Memory B cell (primary cell): Measurements from ENCODE around the gene FNDC10.
A peak's percentile ranks its signal among the peaks of the same experiment; 100 is the strongest.

ENCODE experiments used
- ATAC-seq: fragments of 150-1000 bp; cut with Tn5 transposase; 2 replicates; pipeline ENCODE4 v1.10.0; 2021; ENCODE audit warnings: low read depth, mild to moderate bottlenecking, moderate library complexity
- DNase-seq, 2 donors: peaks; one replicate each; pipeline ENCODE4 v3.0.0; 2022; ENCODE audit warnings: low spot score in 2 of 2
- H3K27ac Mint-ChIP-seq: one replicate; pipeline ENCODE4 v1.8.0; 2022; ENCODE audit warnings: mild to moderate bottlenecking, moderate library complexity, mixed read lengths
- H3K27me3 Mint-ChIP-seq: one replicate; pipeline ENCODE4 v1.8.0; 2022; ENCODE audit warnings: mixed read lengths
- H3K36me3 Mint-ChIP-seq: one replicate; pipeline ENCODE4 v1.8.0; 2022; ENCODE audit warnings: mild to moderate bottlenecking, mixed read lengths
- H3K4me1 Mint-ChIP-seq: one replicate; pipeline ENCODE4 v1.8.0; 2022; ENCODE audit warnings: mixed read lengths
- H3K4me3 Mint-ChIP-seq: one replicate; pipeline ENCODE4 v1.8.0; 2022; ENCODE audit warnings: mild to moderate bottlenecking, moderate library complexity, mixed read lengths
- H3K9me3 Mint-ChIP-seq: one replicate; pipeline ENCODE4 v1.8.0; 2022; ENCODE audit warnings: mixed read lengths

FNDC10 gene

GRCh38 chr1:1615256-1616044 is 15.5 kb upstream of the FNDC10 start, which contains the start of gene MIB2:
MIB2 (plus strand) TSS chr1:1615500; CDS start chr1:1623453, 7,953 bp downstream.
- ATAC-seq (peak; percentile 84), DNase-seq (peak; percentile 99)
- H3K27me3 Mint-ChIP-seq, result no peaks in the 10 kb centered on the region
- no peaks in the 10 kb centered on the region for H3K9me3 Mint-ChIP-seq
- H3K4me3 Mint-ChIP-seq, result peak within 1 kb of the TSS; percentile 99
- peak within 1 kb of the TSS; percentile 96 for H3K27ac Mint-ChIP-seq
- H3K4me1 Mint-ChIP-seq, result peaks cover 9% of the 10 kb centered on the region
- peaks cover 1% of the 10 kb centered on the region for H3K36me3 Mint-ChIP-seq

DNA sequence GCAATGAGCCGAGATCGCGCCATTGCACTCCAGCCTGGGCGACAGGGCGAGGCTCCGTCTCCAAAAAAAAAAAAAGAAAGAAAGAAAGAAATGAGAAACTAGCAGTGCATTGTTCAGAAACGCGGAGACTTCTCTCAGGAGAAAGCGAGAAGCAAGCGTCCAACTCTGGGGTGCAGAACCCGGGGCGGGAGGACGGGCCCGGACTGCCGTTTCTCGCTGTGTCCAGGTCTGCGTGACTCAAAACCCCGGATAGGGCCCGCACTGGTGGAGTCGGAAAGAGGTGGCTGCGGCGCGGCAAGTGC is 15.0 kb upstream of the FNDC10 start:
- no peaks in the 10 kb centered on the region for H3K27me3 Mint-ChIP-seq
- H3K4me1 Mint-ChIP-seq, result peaks cover 11% of the 10 kb centered on the region
- peak overlapping the region; percentile 96 for H3K27ac Mint-ChIP-seq
- H3K36me3 Mint-ChIP-seq, result peaks cover 1% of the 10 kb centered on the region
- no peak for ATAC-seq
- H3K9me3 Mint-ChIP-seq, result no peaks in the 10 kb centered on the region
- H3K4me3 Mint-ChIP-seq, result peak overlapping the region; percentile 99
- no peak for DNase-seq

- peak overlapping the region; percentile 96 for H3K27ac Mint-ChIP-seq
- peaks cover 11% of the 10 kb centered on the region for H3K4me1 Mint-ChIP-seq
- ATAC-seq (no peak), DNase-seq (no peak)
- no peaks in the 10 kb centered on the region for H3K27me3 Mint-ChIP-seq
- peaks cover 1% of the 10 kb centered on the region for H3K36me3 Mint-ChIP-seq
- H3K4me3 Mint-ChIP-seq, result peak overlapping the region; percentile 99
- no peaks in the 10 kb centered on the region for H3K9me3 Mint-ChIP-seq
These were observed 14.4 kb upstream of the FNDC10 start for GRCh38 chr1:1614204-1614953.

DNA sequence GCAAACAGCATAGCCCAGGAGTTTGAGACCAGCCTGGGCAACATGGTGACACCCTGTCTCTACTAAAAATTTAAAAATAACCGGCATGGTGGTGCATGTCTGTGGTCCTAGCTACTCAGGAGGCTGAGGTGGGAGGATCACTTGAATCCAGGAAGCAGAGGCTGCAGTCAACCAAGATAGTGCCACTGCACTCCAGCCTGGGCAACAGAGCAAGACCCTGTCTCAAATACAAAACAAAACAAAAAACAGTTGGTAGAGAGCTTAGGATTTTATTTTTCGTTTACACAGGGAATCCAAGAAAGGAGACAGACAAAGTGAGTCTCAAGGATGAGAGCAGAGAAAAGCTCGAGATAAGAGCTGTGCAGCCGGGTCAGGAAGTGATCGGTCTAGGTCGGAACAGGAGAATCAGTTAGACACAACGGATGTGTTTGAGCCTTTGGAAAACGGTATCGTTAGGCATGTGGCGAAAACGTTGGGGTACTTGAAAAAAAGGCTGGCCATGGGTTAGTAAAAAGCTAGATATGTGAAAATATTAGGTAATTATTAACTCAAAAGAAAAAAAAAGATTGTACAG is 13.7 kb upstream of the FNDC10 start:
- no peaks in the 10 kb centered on the region for H3K27me3 Mint-ChIP-seq
- DNase-seq, result no peak
- H3K9me3 Mint-ChIP-seq, result no peaks in the 10 kb centered on the region
- peaks cover 11% of the 10 kb centered on the region for H3K4me1 Mint-ChIP-seq
- peak overlapping the region; percentile 75 for H3K4me3 Mint-ChIP-seq
- H3K36me3 Mint-ChIP-seq, result no peaks in the 10 kb centered on the region
- peak overlapping the region; percentile 45 for H3K27ac Mint-ChIP-seq
- ATAC-seq, result no peak

DNA sequence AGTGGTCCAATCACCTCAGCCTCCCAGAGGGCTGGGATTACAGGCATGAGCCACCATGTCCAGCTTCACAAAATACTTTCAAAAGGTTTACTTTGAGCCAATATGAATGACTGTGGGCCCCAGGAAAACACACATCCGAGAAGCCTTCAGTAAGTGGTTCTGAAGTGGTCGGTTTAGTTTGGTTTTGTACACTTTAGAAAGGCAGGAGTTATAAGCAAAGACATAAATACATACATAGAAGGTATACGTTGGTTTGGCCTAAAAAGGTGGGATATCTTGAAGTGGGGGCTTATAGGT is 12.1 kb upstream of the FNDC10 start:
- H3K4me3 Mint-ChIP-seq, result no peak overlapping the region
- H3K27ac Mint-ChIP-seq, result no peak overlapping the region

GRCh38 chr1:1610796-1611195 is 10.9 kb upstream of the FNDC10 start:
- no peak for ATAC-seq
- Mint-ChIP-seq H3K27me3 (no peaks in the 10 kb centered on the region), H3K4me3 (no peak overlapping the region), H3K36me3 (no peaks in the 10 kb centered on the region), H3K4me1 (peaks cover 18% of the 10 kb centered on the region), H3K9me3 (no peaks in the 10 kb centered on the region), H3K27ac (no peak overlapping the region)
- DNase-seq, result no peak

More for the DNA sequence above, 12.1 kb upstream of the FNDC10 start:
- Mint-ChIP-seq H3K27me3 (no peaks in the 10 kb centered on the region), H3K36me3 (no peaks in the 10 kb centered on the region), H3K4me1 (peaks cover 14% of the 10 kb centered on the region), H3K9me3 (no peaks in the 10 kb centered on the region)
- DNase-seq (no peak), ATAC-seq (no peak)

DNA sequence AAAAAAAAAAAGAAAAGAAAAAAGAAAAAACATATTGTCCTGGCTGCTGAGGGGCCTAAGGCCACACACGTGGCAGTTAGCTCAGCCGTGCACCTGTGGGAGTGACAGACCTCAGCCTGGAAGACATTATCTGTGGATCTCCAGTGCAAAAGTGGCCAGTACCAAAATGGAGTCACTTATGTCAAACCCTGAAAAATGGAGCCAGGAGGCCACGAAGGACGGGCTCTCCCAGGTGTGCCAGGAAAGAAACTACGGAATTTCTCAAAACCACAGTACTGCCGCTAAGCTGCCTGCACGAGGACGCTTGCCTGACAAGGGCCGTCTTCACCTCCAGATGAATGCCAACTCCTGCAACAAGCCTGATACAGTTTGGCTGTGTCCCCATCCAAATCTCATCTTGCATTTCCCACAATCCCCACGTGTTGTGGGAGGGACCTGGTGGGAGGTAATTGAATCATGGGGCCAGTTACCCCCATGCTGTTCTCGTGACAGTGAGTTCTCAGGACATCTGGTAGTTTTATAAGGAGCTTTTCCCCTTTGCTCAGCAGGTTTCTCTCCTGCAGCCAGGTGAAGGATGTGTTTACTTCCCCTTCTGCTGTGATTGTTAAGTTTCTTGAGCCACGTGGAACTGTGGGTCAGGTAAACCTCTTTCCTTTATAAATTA is 10.0 kb upstream of the FNDC10 start:
- Mint-ChIP-seq H3K9me3 (no peaks in the 10 kb centered on the region), H3K27me3 (peaks cover 2% of the 10 kb centered on the region), H3K27ac (no peak overlapping the region), H3K36me3 (no peaks in the 10 kb centered on the region), H3K4me3 (no peak overlapping the region), H3K4me1 (peaks cover 18% of the 10 kb centered on the region)
- no peak for ATAC-seq
- no peak for DNase-seq

DNA sequence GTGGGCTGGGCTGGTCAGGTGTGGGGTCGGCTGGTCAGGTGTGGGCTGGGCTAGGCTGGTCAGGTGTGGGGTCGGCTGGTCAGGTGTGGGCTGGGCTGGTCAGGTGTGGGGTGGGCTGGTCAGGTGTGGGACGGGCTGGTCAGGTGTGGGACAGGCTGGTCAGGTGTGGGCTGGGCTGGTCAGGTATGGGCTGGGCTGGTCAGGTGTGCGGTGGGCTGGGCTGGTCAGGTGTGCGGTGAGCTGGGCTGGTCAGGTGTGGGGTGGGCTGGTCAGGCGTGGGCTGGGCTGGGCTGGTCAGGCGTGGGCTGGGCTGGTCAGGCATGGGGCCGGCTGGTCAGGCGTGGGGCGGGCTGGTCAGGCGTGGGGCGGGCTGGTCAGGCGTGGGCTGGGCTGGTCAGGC is 6.3 kb upstream of the FNDC10 start:
- no peak for ATAC-seq
- H3K36me3 Mint-ChIP-seq, result no peaks in the 10 kb centered on the region
- H3K4me3 Mint-ChIP-seq, result no peak overlapping the region
- H3K4me1 Mint-ChIP-seq, result peaks cover 16% of the 10 kb centered on the region
- peaks cover 3% of the 10 kb centered on the region for H3K27me3 Mint-ChIP-seq
- H3K27ac Mint-ChIP-seq, result no peak overlapping the region
- no peaks in the 10 kb centered on the region for H3K9me3 Mint-ChIP-seq
- DNase-seq, result no peak

GRCh38 chr1:1605724-1606123 is 5.8 kb upstream of the FNDC10 start:
- Mint-ChIP-seq H3K4me3 (no peak overlapping the region), H3K36me3 (no peaks in the 10 kb centered on the region), H3K4me1 (peaks cover 16% of the 10 kb centered on the region), H3K27ac (no peak overlapping the region), H3K9me3 (no peaks in the 10 kb centered on the region), H3K27me3 (peaks cover 3% of the 10 kb centered on the region)
- DNase-seq, result no peak
- no peak for ATAC-seq

- Mint-ChIP-seq H3K27ac (peak overlapping the region; percentile 28), H3K9me3 (no peaks in the 10 kb centered on the region), H3K36me3 (no peaks in the 10 kb centered on the region), H3K4me1 (peaks cover 16% of the 10 kb centered on the region), H3K4me3 (no peak overlapping the region), H3K27me3 (peaks cover 3% of the 10 kb centered on the region)
- DNase-seq (no peak), ATAC-seq (no peak)
These were observed 5.2 kb upstream of the FNDC10 start for GRCh38 chr1:1605034-1605591.

DNA sequence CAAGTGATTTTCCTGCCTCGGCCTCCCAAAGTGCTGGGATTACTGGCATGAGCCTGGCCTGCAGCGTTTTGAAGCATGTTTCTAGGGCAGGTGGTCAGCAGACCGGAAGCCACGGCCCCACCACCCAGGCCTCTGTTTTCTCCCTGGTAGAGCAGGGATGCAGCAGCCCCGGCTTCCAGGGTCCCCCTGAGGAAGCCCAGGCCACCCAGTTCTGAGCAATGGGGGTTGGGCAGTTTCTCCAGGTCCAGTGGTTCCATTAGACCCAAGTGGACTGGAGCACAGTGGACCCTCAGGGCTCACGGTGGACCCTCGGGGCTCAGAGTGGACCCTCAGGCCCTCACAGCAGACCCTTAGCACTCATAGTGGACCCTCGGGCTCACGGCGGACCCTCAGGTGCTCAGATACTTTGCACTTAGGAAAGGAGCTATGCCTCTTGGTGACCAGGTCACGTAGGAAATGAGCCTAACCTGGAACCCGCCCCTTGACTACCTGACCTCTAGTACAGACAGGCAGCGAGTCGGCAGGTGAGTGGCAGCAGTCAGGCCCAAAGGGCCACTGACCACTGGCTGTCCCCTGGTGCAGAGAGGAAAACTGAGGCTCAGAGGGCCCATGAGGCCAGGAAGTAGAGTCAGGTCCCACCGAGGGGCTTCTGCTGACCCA is 4.6 kb upstream of the FNDC10 start:
- ATAC-seq (no peak), DNase-seq (no peak)
- peaks cover 3% of the 10 kb centered on the region for H3K27me3 Mint-ChIP-seq
- H3K36me3 Mint-ChIP-seq, result no peaks in the 10 kb centered on the region
- H3K9me3 Mint-ChIP-seq, result no peaks in the 10 kb centered on the region
- peak overlapping the region; percentile 28 for H3K27ac Mint-ChIP-seq
- H3K4me1 Mint-ChIP-seq, result peaks cover 14% of the 10 kb centered on the region
- no peak overlapping the region for H3K4me3 Mint-ChIP-seq

- no peak overlapping the region for H3K27ac Mint-ChIP-seq
- peaks cover 14% of the 10 kb centered on the region for H3K4me1 Mint-ChIP-seq
- no peak overlapping the region for H3K4me3 Mint-ChIP-seq
- H3K9me3 Mint-ChIP-seq, result no peaks in the 10 kb centered on the region
- H3K27me3 Mint-ChIP-seq, result peaks cover 6% of the 10 kb centered on the region
- ATAC-seq (no peak), DNase-seq (no peak)
- no peaks in the 10 kb centered on the region for H3K36me3 Mint-ChIP-seq
These were observed 3.9 kb upstream of the FNDC10 start for GRCh38 chr1:1603671-1604373.

- H3K4me3 Mint-ChIP-seq, result no peak overlapping the region
- ATAC-seq (no peak), DNase-seq (no peak)
- peaks cover 9% of the 10 kb centered on the region for H3K27me3 Mint-ChIP-seq
- no peaks in the 10 kb centered on the region for H3K36me3 Mint-ChIP-seq
- peaks cover 14% of the 10 kb centered on the region for H3K4me1 Mint-ChIP-seq
- H3K27ac Mint-ChIP-seq, result no peak overlapping the region
- no peaks in the 10 kb centered on the region for H3K9me3 Mint-ChIP-seq
These were observed 3.1 kb upstream of the FNDC10 start for GRCh38 chr1:1602968-1603506.
